ENCODE results near the gene GPR68.

- TF ChIP-seq, protein P1, sequence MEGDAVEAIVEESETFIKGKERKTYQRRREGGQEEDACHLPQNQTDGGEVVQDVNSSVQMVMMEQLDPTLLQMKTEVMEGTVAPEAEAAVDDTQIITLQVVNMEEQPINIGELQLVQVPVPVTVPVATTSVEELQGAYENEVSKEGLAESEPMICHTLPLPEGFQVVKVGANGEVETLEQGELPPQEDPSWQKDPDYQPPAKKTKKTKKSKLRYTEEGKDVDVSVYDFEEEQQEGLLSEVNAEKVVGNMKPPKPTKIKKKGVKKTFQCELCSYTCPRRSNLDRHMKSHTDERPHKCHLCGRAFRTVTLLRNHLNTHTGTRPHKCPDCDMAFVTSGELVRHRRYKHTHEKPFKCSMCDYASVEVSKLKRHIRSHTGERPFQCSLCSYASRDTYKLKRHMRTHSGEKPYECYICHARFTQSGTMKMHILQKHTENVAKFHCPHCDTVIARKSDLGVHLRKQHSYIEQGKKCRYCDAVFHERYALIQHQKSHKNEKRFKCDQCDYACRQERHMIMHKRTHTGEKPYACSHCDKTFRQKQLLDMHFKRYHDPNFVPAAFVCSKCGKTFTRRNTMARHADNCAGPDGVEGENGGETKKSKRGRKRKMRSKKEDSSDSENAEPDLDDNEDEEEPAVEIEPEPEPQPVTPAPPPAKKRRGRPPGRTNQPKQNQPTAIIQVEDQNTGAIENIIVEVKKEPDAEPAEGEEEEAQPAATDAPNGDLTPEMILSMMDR (IDR thresholded peaks at IDR 0.05) = no peak
- TF ChIP-seq POLR2A (IDR thresholded peaks at IDR 0.05) (no peak), POLR2AphosphoS5 (IDR thresholded peaks at IDR 0.05; ENCODE audit: insufficient read depth in 1 of 2, low read depth in 1 of 2) (no peak)
Observed at GRCh38 chr14:91283666-91284065, 39.2 kb upstream of the GPR68 start.

Measured in vagina (tissue), 2 donors.